NCI-H1417 (cell line): ENCODE measurements around the gene PIM1.
"Not testable (repeated sequence)": the region's sequence is repeated elsewhere in the genome, so short reads cannot be mapped to it uniquely, and the experiment has no call there.

Experiments
- DNase-seq, 3 experiments: peaks; one replicate each; lab custom pipeline; 2025; lab: John Stamatoyannopoulos, UW

PIM1 gene

DNA sequence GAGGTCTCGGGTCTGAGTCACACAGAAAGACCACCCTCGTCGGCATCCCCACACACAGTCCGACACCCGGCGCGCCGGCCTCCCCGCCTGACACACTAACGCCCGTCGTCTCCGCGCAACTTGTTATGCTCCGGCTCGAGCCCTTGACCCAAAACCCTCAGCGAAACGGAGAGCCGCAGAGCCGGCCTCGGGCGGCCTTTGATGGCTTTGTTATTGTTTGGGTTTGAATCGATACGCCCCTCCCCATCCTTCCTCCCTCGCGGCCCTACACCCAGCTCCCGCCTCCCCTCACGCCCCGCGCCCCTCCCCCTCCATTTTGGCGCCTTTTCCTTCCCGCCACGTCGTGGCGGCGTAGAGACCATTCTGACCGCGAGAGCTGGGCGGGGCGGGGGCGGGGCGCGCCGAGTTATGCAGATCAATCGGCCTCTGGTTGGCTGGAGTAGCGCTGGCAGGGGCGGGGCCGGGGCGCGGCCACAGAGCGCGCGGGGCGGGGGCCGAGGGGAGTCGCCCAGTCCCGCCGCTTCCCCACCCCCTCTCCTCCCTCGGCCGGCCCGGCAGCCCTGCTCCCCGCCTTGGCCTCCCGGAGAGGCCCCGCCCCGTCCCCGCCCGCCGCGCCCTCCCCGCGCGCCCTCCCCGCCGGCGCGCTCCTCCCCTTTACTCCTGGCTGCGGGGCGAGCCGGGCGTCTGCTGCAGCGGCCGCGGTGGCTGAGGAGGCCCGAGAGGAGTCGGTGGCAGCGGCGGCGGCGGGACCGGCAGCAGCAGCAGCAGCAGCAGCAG, at the start of gene PIM1:
TSS of gene PIM1 (plus strand) at position 657 of the 777 bp plus-strand sequence. CDS start 424 bp downstream, outside the sequence.
- DNase-seq, result peak; percentile 96 to 99 (median 97)

GRCh38 chr6:37121556-37121955, 48.4 kb upstream of the PIM1 start:
- DNase-seq, result no peak

DNA sequence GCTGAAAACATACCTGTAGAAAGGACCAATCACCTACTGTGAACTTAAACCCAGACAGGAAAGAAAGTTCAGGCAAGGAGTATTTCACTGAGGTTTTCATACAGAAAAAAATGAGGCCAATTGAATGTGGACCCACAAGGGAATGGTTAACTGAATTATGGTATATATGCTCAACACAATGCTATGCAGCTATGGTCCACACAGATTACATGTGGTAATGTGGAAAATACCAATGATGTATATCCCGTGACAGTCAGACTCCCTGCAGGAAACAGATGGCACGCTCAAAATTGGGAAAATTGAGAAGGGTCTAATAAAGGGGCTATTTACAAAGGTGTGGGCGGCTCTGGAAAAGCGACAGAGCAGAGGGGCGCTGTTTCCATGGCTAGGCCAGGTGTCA, 47.1 kb upstream of the PIM1 start:
- DNase-seq, result no peak

DNA sequence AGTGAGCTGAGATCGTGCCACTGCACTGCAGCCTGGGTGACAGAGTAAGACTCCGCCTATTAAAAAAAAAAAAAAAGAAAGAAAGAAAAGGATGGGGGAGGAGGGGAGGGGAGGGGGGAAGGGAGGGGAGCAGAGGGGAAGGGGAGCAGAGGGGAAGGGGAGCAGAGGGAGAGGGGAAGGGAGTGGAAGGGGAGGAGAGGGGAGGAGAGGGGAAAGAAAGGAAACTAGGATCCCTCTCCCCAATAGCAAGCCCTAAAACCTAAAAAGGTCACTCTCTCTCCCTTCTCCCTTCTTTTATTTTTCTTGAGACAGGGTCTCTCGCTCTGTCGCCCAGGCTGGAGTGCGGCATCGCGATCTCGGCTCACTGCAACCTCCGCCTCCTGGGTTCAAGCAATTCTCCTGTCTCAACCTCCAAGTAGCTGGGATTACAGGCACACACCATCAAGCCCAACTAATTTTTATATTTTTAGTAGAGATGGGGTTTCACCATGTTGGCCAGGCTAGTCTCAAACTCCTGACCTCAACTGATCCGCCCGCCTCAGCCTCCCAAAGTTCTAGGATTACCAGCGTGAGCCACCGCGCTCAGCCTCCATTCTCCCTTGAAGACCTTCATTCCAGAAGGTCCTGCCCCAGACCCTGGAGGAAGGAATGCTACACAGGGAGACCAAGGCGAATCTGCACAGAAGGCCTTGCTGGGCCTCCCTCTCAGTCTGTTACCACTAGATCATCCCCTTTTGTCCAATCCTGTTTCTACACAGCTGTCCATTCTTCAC, 45.8 kb upstream of the PIM1 start:
- no peak for DNase-seq

- no peak for DNase-seq
Observed at GRCh38 chr6:37125774-37126492, 44.0 kb upstream of the PIM1 start.

DNA sequence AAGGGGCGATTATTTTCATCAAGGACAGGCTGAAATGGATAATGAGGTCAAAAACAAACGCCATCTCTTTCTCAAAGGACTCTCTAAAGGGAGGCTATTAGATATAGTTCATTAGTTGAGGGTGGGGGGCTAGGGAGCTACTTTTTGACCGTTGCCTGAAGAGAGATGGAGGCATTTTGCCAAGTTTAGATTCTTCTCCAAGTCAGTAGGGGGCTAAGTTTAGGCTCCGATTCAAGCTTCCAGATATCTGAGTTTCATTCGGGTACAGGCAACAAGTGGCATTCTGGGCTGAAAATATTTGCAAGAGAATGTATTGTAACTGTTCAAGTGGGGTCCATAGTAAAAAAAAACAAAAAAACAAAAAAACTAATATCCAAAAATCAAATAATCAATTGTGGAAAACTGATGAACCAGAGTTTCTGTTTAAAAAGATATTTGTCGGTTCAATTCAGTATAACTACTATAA, 43.4 kb upstream of the PIM1 start:
- DNase-seq, result no peak

- no peak for DNase-seq
Observed at GRCh38 chr6:37126961-37127616, 42.9 kb upstream of the PIM1 start.

DNA sequence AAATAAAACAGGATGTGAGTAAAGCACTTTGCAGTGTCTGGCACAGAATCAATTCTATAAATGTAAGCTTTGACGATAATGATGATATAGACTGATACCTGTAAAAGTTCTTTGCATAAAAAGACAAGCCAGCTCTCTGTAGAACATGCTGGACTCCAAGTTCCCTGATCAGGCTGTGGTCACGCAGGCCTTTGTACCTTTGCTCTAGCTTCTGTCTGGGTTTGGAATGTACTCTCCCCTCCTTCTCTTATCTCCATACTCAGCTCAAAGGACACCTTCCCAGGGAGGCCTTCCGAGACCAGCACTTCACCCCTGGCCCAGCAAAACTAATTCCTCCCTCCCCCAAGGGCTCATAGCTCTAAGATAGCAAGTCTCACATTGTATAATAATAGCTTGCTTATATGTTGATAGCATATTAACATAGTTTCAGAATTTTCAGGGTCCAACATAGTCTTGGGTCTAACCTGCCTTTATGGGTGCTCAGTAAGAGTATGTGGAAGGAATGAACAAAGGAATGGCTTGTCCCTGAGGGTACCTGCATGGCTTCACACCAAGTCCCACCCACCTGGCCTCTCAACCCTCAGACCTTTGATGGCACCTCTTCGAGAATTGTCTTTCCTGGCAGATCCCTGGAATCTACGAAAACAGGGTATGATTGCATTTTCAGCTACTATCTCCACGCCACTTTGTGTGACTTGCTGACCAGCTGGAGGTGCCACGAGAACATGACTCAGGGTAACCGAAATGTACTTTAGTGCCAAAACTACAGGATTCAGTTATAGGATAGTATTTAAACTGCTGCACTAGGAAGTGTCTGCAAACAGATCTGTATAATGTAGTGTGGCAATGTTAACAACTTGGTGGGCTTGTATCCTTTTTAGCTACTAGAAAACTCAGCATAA, 41.7 kb upstream of the PIM1 start:
- no peak for DNase-seq

GRCh38 chr6:37128863-37129443, 41.0 kb upstream of the PIM1 start:
- DNase-seq, result not testable (repeated sequence)

GRCh38 chr6:37129566-37129965, 40.4 kb upstream of the PIM1 start:
- no peak for DNase-seq

GRCh38 chr6:37130704-37131103, 39.2 kb upstream of the PIM1 start:
- peak in 1 of 3 experiments; percentile 34 for DNase-seq

- peak; percentile 47 to 71 (median 47) for DNase-seq
Observed at GRCh38 chr6:37131104-37131959, 38.6 kb upstream of the PIM1 start.

DNA sequence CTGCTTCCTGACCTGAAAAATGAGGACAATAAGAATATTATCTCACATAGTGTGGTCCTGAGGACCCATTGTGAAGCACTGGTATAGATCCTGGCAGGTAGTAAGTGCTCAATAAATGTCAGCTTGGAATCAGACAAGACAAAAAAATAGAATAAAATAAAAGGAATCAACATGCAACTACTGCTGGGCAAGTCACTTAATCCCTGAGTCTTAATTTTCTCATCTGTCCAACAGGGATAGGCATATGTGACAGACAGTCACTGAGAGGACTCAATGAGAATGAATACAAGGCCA, 38.0 kb upstream of the PIM1 start:
- DNase-seq, result no peak

DNA sequence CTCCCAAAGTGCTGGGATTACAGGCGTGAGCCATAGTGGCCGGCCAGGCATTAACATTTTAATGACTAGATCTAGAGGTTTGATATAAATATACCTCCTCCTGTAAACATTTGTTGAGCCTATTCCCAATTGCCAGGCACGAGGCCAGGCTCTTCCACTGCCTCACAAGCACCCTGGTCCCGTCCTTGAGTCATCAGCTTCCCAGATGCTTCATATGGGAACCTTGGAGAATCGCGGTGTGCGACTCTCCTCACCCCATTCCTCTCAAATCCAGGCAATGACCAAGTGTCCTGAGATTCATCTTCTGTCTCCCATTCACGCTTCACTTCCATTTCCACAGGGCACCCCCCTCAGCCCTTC, 35.9 kb upstream of the PIM1 start:
- no peak for DNase-seq

GRCh38 chr6:37134396-37135191, 35.4 kb upstream of the PIM1 start:
- DNase-seq, result no peak

GRCh38 chr6:37135835-37136694, 33.9 kb upstream of the PIM1 start:
- DNase-seq, result no peak

GRCh38 chr6:37136821-37137200, 33.1 kb upstream of the PIM1 start:
- DNase-seq, result no peak
